Upper lobe of left lung (tissue), 4 donors: Measurements from ENCODE around the gene AGR2.

Experiments used
- POLR2A ChIP-seq, 4 donors: fragments of 450-650 bp; IDR thresholded peaks; one replicate each; pipeline ENCODE4 v1.5.1; 2016 to 2017; ENCODE audit warnings: antibody characterized with exemption in 4 of 4, mild to moderate bottlenecking in 2 of 4
- TF ChIP-seq, protein P1 (sequence below), 6 experiments: fragments of 450-650 bp in 4 of 6; fragments of 200-600 bp in 2 of 6; sonication (generic) in 2 of 6; IDR thresholded peaks; one replicate each; pipeline ENCODE4 v1.5.1; 2016 to 2019; ENCODE audit warnings: antibody characterized with exemption in 6 of 6

DNA sequence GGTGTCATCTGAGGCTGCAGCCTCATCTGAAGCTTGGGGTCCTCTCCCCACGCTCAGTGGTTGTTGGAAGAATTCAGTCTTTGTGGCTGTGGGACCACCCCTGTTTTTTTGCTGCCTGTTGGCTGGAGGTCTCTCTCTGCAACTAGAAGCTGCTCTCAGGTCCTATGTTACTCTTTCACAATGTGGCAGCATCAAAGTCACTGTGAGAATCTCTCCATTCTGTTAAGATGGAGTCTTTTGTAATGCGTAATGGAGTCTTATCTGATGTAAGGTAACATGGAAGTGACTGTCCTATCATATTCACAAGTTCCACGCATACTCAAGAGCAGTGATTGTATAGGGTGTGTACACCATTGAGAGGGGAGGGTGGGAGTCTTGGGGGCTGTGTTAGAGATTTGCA lies 26.3 kb downstream of the AGR2 start:
- TF ChIP-seq, protein P1, sequence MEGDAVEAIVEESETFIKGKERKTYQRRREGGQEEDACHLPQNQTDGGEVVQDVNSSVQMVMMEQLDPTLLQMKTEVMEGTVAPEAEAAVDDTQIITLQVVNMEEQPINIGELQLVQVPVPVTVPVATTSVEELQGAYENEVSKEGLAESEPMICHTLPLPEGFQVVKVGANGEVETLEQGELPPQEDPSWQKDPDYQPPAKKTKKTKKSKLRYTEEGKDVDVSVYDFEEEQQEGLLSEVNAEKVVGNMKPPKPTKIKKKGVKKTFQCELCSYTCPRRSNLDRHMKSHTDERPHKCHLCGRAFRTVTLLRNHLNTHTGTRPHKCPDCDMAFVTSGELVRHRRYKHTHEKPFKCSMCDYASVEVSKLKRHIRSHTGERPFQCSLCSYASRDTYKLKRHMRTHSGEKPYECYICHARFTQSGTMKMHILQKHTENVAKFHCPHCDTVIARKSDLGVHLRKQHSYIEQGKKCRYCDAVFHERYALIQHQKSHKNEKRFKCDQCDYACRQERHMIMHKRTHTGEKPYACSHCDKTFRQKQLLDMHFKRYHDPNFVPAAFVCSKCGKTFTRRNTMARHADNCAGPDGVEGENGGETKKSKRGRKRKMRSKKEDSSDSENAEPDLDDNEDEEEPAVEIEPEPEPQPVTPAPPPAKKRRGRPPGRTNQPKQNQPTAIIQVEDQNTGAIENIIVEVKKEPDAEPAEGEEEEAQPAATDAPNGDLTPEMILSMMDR (IDR thresholded peaks at IDR 0.05): no peak
- TF ChIP-seq POLR2A (IDR thresholded peaks at IDR 0.05): no peak
